GM18867 (cell line): ENCODE results near the gene CD207.
"Not testable (repeated sequence)": the region's sequence is repeated elsewhere in the genome, so short reads cannot be mapped to it uniquely, and the experiment has no call there.

ENCODE experiments used
- ATAC-seq: cut with Tn5 transposase; IDR thresholded peaks from one replicate; pipeline ENCODE4 v1.9.1; 2021; ENCODE audit warnings: mild to moderate bottlenecking, moderate library complexity; ENCODE audit not compliant: unreplicated experiment

CD207 gene

GRCh38 chr2:70829916-70830315 is 5.7 kb downstream of the CD207 start:
- no peak for ATAC-seq

- no peak for ATAC-seq
Measured at GRCh38 chr2:70828914-70829824, 6.4 kb downstream of the CD207 start.

GRCh38 chr2:70828115-70828514 is 7.5 kb downstream of the CD207 start:
- ATAC-seq: no peak

- ATAC-seq: no peak
Measured at GRCh38 chr2:70827388-70827787, 8.2 kb downstream of the CD207 start.

- ATAC-seq: no peak
Measured at GRCh38 chr2:70826696-70827350, 8.8 kb downstream of the CD207 start.

GRCh38 chr2:70823249-70823648 is 12.4 kb downstream of the CD207 start:
- no peak for ATAC-seq

- ATAC-seq: no peak
Measured at GRCh38 chr2:70822843-70823242, 12.8 kb downstream of the CD207 start.

- ATAC-seq: no peak
Measured at GRCh38 chr2:70820499-70820898, 15.1 kb downstream of the CD207 start, which contains the start of gene CLEC4F. Gene CLEC4F, minus strand, starts transcription at chr2:70820599. Its CDS starts 76 bp downstream, at chr2:70820523.

GRCh38 chr2:70817284-70817954 is 18.2 kb downstream of the CD207 start:
- no peak for ATAC-seq

GRCh38 chr2:70816726-70817125 is 18.9 kb downstream of the CD207 start:
- ATAC-seq: no peak

- ATAC-seq: no peak
Measured at GRCh38 chr2:70808983-70809958, 26.3 kb downstream of the CD207 start.

- no peak for ATAC-seq
Measured at GRCh38 chr2:70807828-70808118, 27.8 kb downstream of the CD207 start.

GRCh38 chr2:70807102-70807827 is 28.4 kb downstream of the CD207 start:
- no peak for ATAC-seq

GRCh38 chr2:70806620-70807019 is 29.0 kb downstream of the CD207 start:
- ATAC-seq: peak; percentile 65

- no peak for ATAC-seq
Measured at GRCh38 chr2:70806013-70806412, 29.6 kb downstream of the CD207 start.

GRCh38 chr2:70801607-70802263 is 33.9 kb downstream of the CD207 start:
- ATAC-seq: no peak

- ATAC-seq: no peak
Measured at GRCh38 chr2:70799706-70800105, 35.9 kb downstream of the CD207 start.

GRCh38 chr2:70797996-70798395 is 37.6 kb downstream of the CD207 start:
- ATAC-seq: not testable (repeated sequence)

- ATAC-seq: no peak
Measured at GRCh38 chr2:70797506-70797905, 38.1 kb downstream of the CD207 start.
